OCI-LY7 (cell line): ENCODE data around the gene CAV1. TPM values are rescaled to one million over a fixed set of nuclear protein-coding genes. Genes with fewer than 3 reads are reported as not detected.

Source experiments
- BruUV-seq: library from RNA; stranded (reverse); fragments of 400-500 nt; replicated peaks from 2 replicates; lab custom pipeline; 2021; lab: Mats Ljungman, UMichigan
- CTCF ChIA-PET: fragments of 300-600 bp; sonication (Branson Sonifier 250); formaldehyde crosslinking; loops from one replicate; lab custom pipeline; 2022; ENCODE audit warnings: antibody characterized with exemption; ENCODE audit not compliant: unreplicated experiment; lab: Charles Lee
- POLR2A ChIA-PET: fragments of 300-600 bp; sonication (Branson Sonifier 250); formaldehyde crosslinking; loops from one replicate; lab custom pipeline; 2022; ENCODE audit warnings: antibody characterized with exemption; lab: Charles Lee
- DNase-seq: peaks from one replicate; pipeline ENCODE4 v3.0.0-alpha.2; 2015; ENCODE audit warnings: low spot score
- H2AFZ ChIP-seq: fragments of 200-600 bp; sonication (generic), shearing (Covaris generic); 2 replicates; pipeline ENCODE4 v1.6.1; 2014; ENCODE audit warnings: mild to moderate bottlenecking, antibody characterized with exemption, low read length, moderate library complexity
- H3K27ac ChIP-seq: fragments of 200-600 bp; sonication (generic); 2 replicates; pipeline ENCODE4 v1.5.1; 2014; ENCODE audit warnings: mixed run types, low read depth, mild to moderate bottlenecking, moderate library complexity, low read length, inconsistent platforms; ENCODE audit not compliant: poor library complexity, severe bottlenecking
- H3K36me3 ChIP-seq: fragments of 200-600 bp; sonication (generic); 2 replicates; pipeline ENCODE4 v1.6.1; 2014; ENCODE audit warnings: mild to moderate bottlenecking, antibody characterized with exemption, low read length, moderate library complexity, mixed read lengths; ENCODE audit not compliant: insufficient read depth
- H3K4me1 ChIP-seq: fragments of 200-600 bp; sonication (generic); 2 replicates; pipeline ENCODE4 v1.5.1; 2014; ENCODE audit warnings: mild to moderate bottlenecking, low read length; ENCODE audit not compliant: insufficient read depth, poor library complexity, severe bottlenecking
- H3K4me2 ChIP-seq: fragments of 200-600 bp; sonication (generic); 2 replicates; pipeline ENCODE4 v1.6.1; 2014; ENCODE audit warnings: mild to moderate bottlenecking, low read length
- H3K4me3 ChIP-seq: fragments of 200-600 bp; sonication (generic); 2 replicates; pipeline ENCODE4 v1.5.1; 2014; ENCODE audit warnings: mild to moderate bottlenecking, low read depth, low read length; ENCODE audit not compliant: poor library complexity, severe bottlenecking
- H3K79me2 ChIP-seq: fragments of 200-600 bp; sonication (generic); 2 replicates; pipeline ENCODE4 v1.6.1; 2016; ENCODE audit warnings: low read depth, mild to moderate bottlenecking, low read length, moderate library complexity, mixed read lengths; ENCODE audit not compliant: insufficient read depth
- H3K9me2 ChIP-seq: fragments of 200-600 bp; sonication (generic); 2 replicates; pipeline ENCODE4 v1.6.1; 2016; ENCODE audit warnings: mild to moderate bottlenecking, low read length, mixed read lengths; ENCODE audit not compliant: insufficient read depth
- H3K9me3 ChIP-seq: fragments of 200-600 bp; sonication (generic); 2 replicates; pipeline ENCODE4 v1.6.1; 2014; ENCODE audit warnings: mild to moderate bottlenecking, mixed run types, low read length, mixed read lengths
- H4K20me1 ChIP-seq: fragments of 200-600 bp; sonication (generic); 2 replicates; pipeline ENCODE4 v1.6.1; 2014; ENCODE audit warnings: mild to moderate bottlenecking, antibody characterized with exemption, low read length, moderate library complexity, mixed read lengths; ENCODE audit not compliant: insufficient read depth
- EZH2phosphoT487 ChIP-seq: fragments of 200-600 bp; sonication (generic); IDR thresholded peaks from 2 replicates; pipeline ENCODE4 v1.6.1; 2018; ENCODE audit warnings: low read depth, borderline replicate concordance, mild to moderate bottlenecking, mixed run types, antibody characterized with exemption, low read length, moderate library complexity, mixed read lengths
- intact Hi-C: fragments of 100-400 bp; cut with micrococcal nuclease; formaldehyde crosslinking; loops from one replicate; pipeline ENCODE4 v1.10.0; 2022; ENCODE audit not compliant: unreplicated experiment
- total RNA-seq, 2 experiments: library from RNA; depleted of rRNA in 1 of 2; stranded (reverse); fragments of >200 nt in 1 of 2; shearing (Covaris generic) in 1 of 2; gene quantifications; 2 replicates each; pipeline ENCODE4 v1.2.3, GENCODE V29; 2014 to 2022
- TF ChIP-seq, protein P1 (sequence below): fragments of 200-600 bp; sonication (generic); conservative IDR thresholded peaks from 2 replicates; pipeline ENCODE4 v1.5.1; 2014; ENCODE audit warnings: mild to moderate bottlenecking, antibody characterized with exemption, low read length, moderate library complexity, mixed read lengths

The CAV1 gene
- total RNA-seq, 2 experiments from 2014 or later, result not detected

DNA sequence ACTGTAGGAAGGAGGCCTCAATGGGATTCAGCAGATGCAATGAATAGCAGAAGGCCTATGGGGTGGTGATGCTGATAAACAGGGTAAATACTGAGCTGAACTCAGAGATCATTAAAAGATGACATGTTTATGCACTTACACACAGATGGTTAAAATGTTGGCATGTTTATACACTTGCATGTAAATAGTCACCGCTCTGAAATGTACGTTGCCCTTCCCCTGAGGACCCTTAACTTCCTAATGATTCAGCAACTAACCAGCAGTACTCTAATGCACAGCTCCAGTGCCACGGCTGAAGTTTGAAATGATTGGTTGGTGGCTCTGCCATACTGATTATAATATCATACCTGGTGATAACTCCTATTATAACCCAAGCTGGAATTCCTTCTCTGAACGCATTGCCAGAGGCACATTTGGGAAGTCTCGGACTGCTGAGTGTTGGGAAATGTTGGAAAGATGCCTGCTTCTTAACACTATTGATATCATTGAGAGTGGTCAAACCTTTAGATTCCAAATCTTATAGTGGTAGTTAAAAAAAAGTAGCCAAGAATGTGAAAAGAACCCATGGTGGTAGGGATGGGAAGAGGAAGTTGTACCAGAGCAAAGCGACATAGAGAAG lies 3.7 kb upstream of the CAV1 start:
- TF ChIP-seq, protein P1, sequence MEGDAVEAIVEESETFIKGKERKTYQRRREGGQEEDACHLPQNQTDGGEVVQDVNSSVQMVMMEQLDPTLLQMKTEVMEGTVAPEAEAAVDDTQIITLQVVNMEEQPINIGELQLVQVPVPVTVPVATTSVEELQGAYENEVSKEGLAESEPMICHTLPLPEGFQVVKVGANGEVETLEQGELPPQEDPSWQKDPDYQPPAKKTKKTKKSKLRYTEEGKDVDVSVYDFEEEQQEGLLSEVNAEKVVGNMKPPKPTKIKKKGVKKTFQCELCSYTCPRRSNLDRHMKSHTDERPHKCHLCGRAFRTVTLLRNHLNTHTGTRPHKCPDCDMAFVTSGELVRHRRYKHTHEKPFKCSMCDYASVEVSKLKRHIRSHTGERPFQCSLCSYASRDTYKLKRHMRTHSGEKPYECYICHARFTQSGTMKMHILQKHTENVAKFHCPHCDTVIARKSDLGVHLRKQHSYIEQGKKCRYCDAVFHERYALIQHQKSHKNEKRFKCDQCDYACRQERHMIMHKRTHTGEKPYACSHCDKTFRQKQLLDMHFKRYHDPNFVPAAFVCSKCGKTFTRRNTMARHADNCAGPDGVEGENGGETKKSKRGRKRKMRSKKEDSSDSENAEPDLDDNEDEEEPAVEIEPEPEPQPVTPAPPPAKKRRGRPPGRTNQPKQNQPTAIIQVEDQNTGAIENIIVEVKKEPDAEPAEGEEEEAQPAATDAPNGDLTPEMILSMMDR, result no peak
- TF ChIP-seq EZH2phosphoT487, result no peak
- H3K4me2 ChIP-seq, result no peak overlapping the region
- no peaks in the 10 kb centered on the region for H3K79me2 ChIP-seq
- DNase-seq, result no peak
- H3K9me2 ChIP-seq, result no peaks in the 10 kb centered on the region
- POLR2A ChIA-PET, result interaction anchor here (1.4 kb wide), 1 partner anchor 13 kb away, joined by 3 read pairs; no protein-coding TSS in a partner anchor
- no peaks in the 10 kb centered on the region for H3K36me3 ChIP-seq
- H3K9me3 ChIP-seq, result no peaks in the 10 kb centered on the region
- no TSS peak for BruUV-seq
- CTCF ChIA-PET, result no interaction called here
- H4K20me1 ChIP-seq, result no peaks in the 10 kb centered on the region
- intact Hi-C loops, result loop anchor here (5.0 kb wide), 1 partner anchor 61 kb away; no protein-coding TSS in a partner anchor
- H3K4me3 ChIP-seq, result no peak overlapping the region
- no peak overlapping the region for H2AFZ ChIP-seq
- no peak overlapping the region for H3K27ac ChIP-seq
- H3K4me1 ChIP-seq, result no peaks in the 10 kb centered on the region

DNA sequence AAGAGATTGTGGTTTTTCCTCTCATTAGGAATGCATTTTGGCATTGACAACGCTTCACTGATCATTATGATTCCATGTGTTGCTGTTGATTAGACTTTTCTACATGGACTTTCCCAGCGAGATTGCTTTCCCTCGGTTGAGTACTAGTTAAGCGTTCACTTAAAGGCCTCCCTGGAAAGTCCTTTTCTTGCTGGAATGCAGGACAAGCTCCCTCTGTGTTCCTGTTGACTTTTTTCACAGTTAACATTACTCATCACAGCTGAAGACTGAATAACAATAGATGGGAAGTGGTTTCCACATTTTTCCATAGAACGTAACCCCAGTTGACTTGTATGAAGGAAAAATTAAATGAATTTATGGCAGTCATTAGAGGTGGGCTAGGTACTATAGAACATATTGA lies 2.6 kb upstream of the CAV1 start:
- Histone ChIP-seq H3K27ac (no peak overlapping the region), H3K4me2 (no peak overlapping the region), H3K9me3 (no peaks in the 10 kb centered on the region), H3K79me2 (no peaks in the 10 kb centered on the region), H3K4me3 (no peak overlapping the region), H3K4me1 (no peaks in the 10 kb centered on the region), H3K9me2 (no peaks in the 10 kb centered on the region), H2AFZ (no peak overlapping the region), H3K36me3 (no peaks in the 10 kb centered on the region), H4K20me1 (no peaks in the 10 kb centered on the region)
- ChIA-PET CTCF (no interaction called here), POLR2A (no interaction called here)
- intact Hi-C loops, result loop anchor here (5.0 kb wide), 1 partner anchor 60 kb away; no protein-coding TSS in a partner anchor
- no peak for DNase-seq
- TF ChIP-seq, protein P1, result no peak
- BruUV-seq, result no TSS peak

DNA sequence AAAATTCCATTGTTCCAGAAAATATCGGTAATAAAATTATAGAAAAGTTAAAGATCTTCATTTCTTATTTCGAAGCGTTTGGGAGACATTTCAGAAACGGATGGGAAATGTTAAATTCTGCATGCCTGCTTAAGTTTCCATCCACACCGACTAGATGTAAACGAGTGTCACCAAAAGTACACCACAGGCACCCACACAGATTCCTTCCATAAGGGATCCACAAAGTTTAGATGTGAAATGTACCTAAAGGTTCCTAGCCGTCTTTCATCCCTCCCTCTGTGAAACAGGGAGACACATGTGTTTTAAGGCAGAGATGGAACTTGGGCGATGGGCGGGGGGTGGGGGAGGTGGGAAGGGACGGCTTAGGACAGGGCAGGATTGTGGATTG lies 621 bp upstream of the CAV1 start:
- intact Hi-C loops, result loop anchor here (5.0 kb wide), 1 partner anchor 58 kb away; no protein-coding TSS in a partner anchor
- ChIA-PET CTCF (no interaction called here), POLR2A (interaction anchor here (0.5 to 0.6 kb wide), 3 partner anchors 15 to 288 kb away, joined by 3 to 5 read pairs (median 3); no protein-coding TSS in a partner anchor)
- no peaks in the 10 kb centered on the region for H4K20me1 ChIP-seq
- no peaks in the 10 kb centered on the region for H3K36me3 ChIP-seq
- no peak overlapping the region for H3K27ac ChIP-seq
- BruUV-seq, result no TSS peak
- no peak overlapping the region for H2AFZ ChIP-seq
- no peak overlapping the region for H3K4me3 ChIP-seq
- no peak overlapping the region for H3K4me2 ChIP-seq
- no peaks in the 10 kb centered on the region for H3K9me3 ChIP-seq
- no peaks in the 10 kb centered on the region for H3K79me2 ChIP-seq
- no peaks in the 10 kb centered on the region for H3K9me2 ChIP-seq
- TF ChIP-seq, protein P1, result no peak
- no peak for TF ChIP-seq EZH2phosphoT487
- H3K4me1 ChIP-seq, result no peaks in the 10 kb centered on the region
- no peak for DNase-seq
